Measurements from ENCODE around the gene MPC1L. TPM values are rescaled to one million over a fixed set of nuclear protein-coding genes. Genes with fewer than 3 reads are reported as not detected.

Gene MPC1L
- total RNA-seq, 5 donors from 2014 or later (not counting 1 experiment from before 2014, with no cell fraction given) = not detected

GRCh38 chrX:40651620-40652223 is 28.5 kb downstream of the MPC1L start:
- Histone ChIP-seq H3K36me3 (ENCODE audit: control insufficient read depth in 2 of 2, extremely low read depth in 1 of 2, insufficient read depth in 1 of 2, low read length in 1 of 2) (peaks cover 6 to 26% of the 10 kb centered on the region in 2 donors), H3K27ac (ENCODE audit: low read length) (no peak overlapping the region), H3K9me3 (no peaks in the 10 kb centered on the region), H3K4me3 (ENCODE audit: control insufficient read depth in 1 of 2, extremely low read depth in 1 of 2, low read length in 1 of 2) (no peak overlapping the region), H3K4me1 (ENCODE audit: control insufficient read depth in 1 of 2, extremely low read depth in 1 of 2, insufficient read depth in 2 of 2, low read length in 2 of 2) (peaks cover 0 to 5% of the 10 kb centered on the region in 2 experiments), H3K27me3 (replicated peaks in 1 of 2; ENCODE audit: control insufficient read depth in 2 of 2, extremely low read depth in 1 of 2, insufficient read depth in 2 of 2, low read length in 1 of 2) (no peaks in the 10 kb centered on the region)
- Mint-ChIP-seq H3K9me3 (no peaks in the 10 kb centered on the region), H3K27me3 (no peaks in the 10 kb centered on the region), H3K36me3 (peaks cover 10% of the 10 kb centered on the region), H3K27ac (peak overlapping the region in 1 of 2 donors; percentile 3), H3K4me3 (no peak overlapping the region), H3K4me1 (peaks cover 9 to 17% (median 12%) of the 10 kb centered on the region in 3 donors)
- ChIA-PET CTCF (interaction anchor here (0.6 to 3.1 kb wide), 31 partner anchors 10 to 1108 kb away, joined by 3 to 38 read pairs (median 4); partner anchors contain the start of gene MED14 (in 1 of the 2)), POLR2A (interaction anchor here (0.6 to 1.0 kb wide), 4 partner anchors 11 to 529 kb away, joined by 3 to 7 read pairs (median 6); no protein-coding TSS in a partner anchor)
- WGBS (ENCODE audit: insufficient coverage) = no CpG with 5 or more reads among the region's 3 CpGs
- DNase-seq (peak; percentile 38 to 84 (median 64)), ATAC-seq (replicated peaks in 1 of 4) (no peak)

- ChIA-PET CTCF (interaction anchor here (1.4 to 3.1 kb wide), 5 partner anchors 43 to 463 kb away, joined by 5 to 17 read pairs (median 14); partner anchors contain the start of gene MED14 (in 1 of the 2)), POLR2A (no interaction called here)
- Mint-ChIP-seq H3K27me3 (no peaks in the 10 kb centered on the region), H3K27ac (peak overlapping the region in 1 of 2 donors; percentile 71), H3K4me3 (no peak overlapping the region), H3K36me3 (peaks cover 13% of the 10 kb centered on the region), H3K4me1 (peaks cover 8 to 11% (median 8%) of the 10 kb centered on the region in 3 donors), H3K9me3 (no peaks in the 10 kb centered on the region)
- no peak overlapping the region for H3K4me3 ChIP-seq (ENCODE audit: control insufficient read depth in 1 of 2, extremely low read depth in 1 of 2, low read length in 1 of 2)
- peaks cover 6 to 31% of the 10 kb centered on the region in 2 donors for H3K36me3 ChIP-seq (ENCODE audit: control insufficient read depth in 2 of 2, extremely low read depth in 1 of 2, insufficient read depth in 1 of 2, low read length in 1 of 2)
- H3K27me3 ChIP-seq (replicated peaks in 1 of 2; ENCODE audit: control insufficient read depth in 2 of 2, extremely low read depth in 1 of 2, insufficient read depth in 2 of 2, low read length in 1 of 2) = no peaks in the 10 kb centered on the region
- H3K4me1 ChIP-seq (ENCODE audit: control insufficient read depth in 1 of 2, extremely low read depth in 1 of 2, insufficient read depth in 2 of 2, low read length in 2 of 2) = peaks cover 0 to 4% of the 10 kb centered on the region in 2 experiments
- WGBS (ENCODE audit: insufficient coverage) = no CpG with 5 or more reads among the region's 1 CpG
- no peak for ATAC-seq (replicated peaks in 1 of 4)
- no peak for DNase-seq
- no peaks in the 10 kb centered on the region for H3K9me3 ChIP-seq
- no peak overlapping the region for H3K27ac ChIP-seq (ENCODE audit: low read length)
Measured at GRCh38 chrX:40652664-40653063, 29.4 kb downstream of the MPC1L start.

- no peaks in the 10 kb centered on the region for H3K4me1 ChIP-seq (ENCODE audit: control insufficient read depth in 1 of 2, extremely low read depth in 1 of 2, insufficient read depth in 2 of 2, low read length in 2 of 2)
- H3K36me3 ChIP-seq (ENCODE audit: control insufficient read depth in 2 of 2, extremely low read depth in 1 of 2, insufficient read depth in 1 of 2, low read length in 1 of 2) = peaks cover 6 to 31% of the 10 kb centered on the region in 2 donors
- Mint-ChIP-seq H3K27ac (no peak overlapping the region), H3K4me1 (peaks cover 2 to 6% (median 4%) of the 10 kb centered on the region in 3 donors), H3K27me3 (no peaks in the 10 kb centered on the region), H3K9me3 (no peaks in the 10 kb centered on the region), H3K36me3 (peaks cover 13% of the 10 kb centered on the region), H3K4me3 (no peak overlapping the region)
- H3K27ac ChIP-seq (ENCODE audit: low read length) = no peak overlapping the region
- no peak overlapping the region for H3K4me3 ChIP-seq (ENCODE audit: control insufficient read depth in 1 of 2, extremely low read depth in 1 of 2, low read length in 1 of 2)
- no peaks in the 10 kb centered on the region for H3K9me3 ChIP-seq
- ChIA-PET CTCF (interaction anchor here (0.5 to 3.1 kb wide), 9 partner anchors 82 to 462 kb away, joined by 3 to 17 read pairs (median 4); partner anchors contain the start of gene MED14 (in 1 of the 2)), POLR2A (interaction anchor here in 1 of 2 donors (0.6 kb wide), 1 partner anchor 879 kb away, joined by 3 read pairs; no protein-coding TSS in a partner anchor)
- DNase-seq (no peak), ATAC-seq (replicated peaks in 1 of 4) (no peak)
- no CpG with 5 or more reads among the region's 2 CpGs for WGBS (ENCODE audit: insufficient coverage)
- no peaks in the 10 kb centered on the region for H3K27me3 ChIP-seq (replicated peaks in 1 of 2; ENCODE audit: control insufficient read depth in 2 of 2, extremely low read depth in 1 of 2, insufficient read depth in 2 of 2, low read length in 1 of 2)
Measured at GRCh38 chrX:40653535-40653934, 30.3 kb downstream of the MPC1L start.

- CTCF ChIA-PET = no interaction called here
- no CpG with 5 or more reads among the region's 5 CpGs for WGBS (ENCODE audit: insufficient coverage)
Measured at GRCh38 chrX:40660381-40660780, 37.2 kb downstream of the MPC1L start.

GRCh38 chrX:40661489-40661888 is 38.3 kb downstream of the MPC1L start:
- H3K4me1 ChIP-seq (ENCODE audit: control insufficient read depth in 1 of 2, extremely low read depth in 1 of 2, insufficient read depth in 2 of 2, low read length in 2 of 2) = peaks cover 0 to 21% of the 10 kb centered on the region in 2 experiments
- H3K27me3 Mint-ChIP-seq = no peaks in the 10 kb centered on the region
- no peak for DNase-seq
- ATAC-seq (replicated peaks in 1 of 4) = no peak
- no peak overlapping the region for H3K27ac Mint-ChIP-seq
- peaks cover 0 to 14% (median 0%) of the 10 kb centered on the region in 3 donors for H3K4me1 Mint-ChIP-seq
- H3K9me3 Mint-ChIP-seq = no peaks in the 10 kb centered on the region
- no peaks in the 10 kb centered on the region for H3K9me3 ChIP-seq
- whole genome bisulfite sequencing (ENCODE audit: insufficient coverage) = no CpG with 5 or more reads among the region's 2 CpGs
- H3K4me3 Mint-ChIP-seq = no peak overlapping the region
- CTCF ChIA-PET = no interaction called here
- POLR2A ChIA-PET = no interaction called here
- no peak overlapping the region for H3K4me3 ChIP-seq (ENCODE audit: control insufficient read depth in 1 of 2, extremely low read depth in 1 of 2, low read length in 1 of 2)
- H3K36me3 ChIP-seq (ENCODE audit: control insufficient read depth in 2 of 2, extremely low read depth in 1 of 2, insufficient read depth in 1 of 2, low read length in 1 of 2) = peaks cover 7 to 35% of the 10 kb centered on the region in 2 donors
- no peak overlapping the region for H3K27ac ChIP-seq (ENCODE audit: low read length)
- H3K36me3 Mint-ChIP-seq = peaks cover 30% of the 10 kb centered on the region
- H3K27me3 ChIP-seq (replicated peaks in 1 of 2; ENCODE audit: control insufficient read depth in 2 of 2, extremely low read depth in 1 of 2, insufficient read depth in 2 of 2, low read length in 1 of 2) = no peaks in the 10 kb centered on the region

More at GRCh38 chrX:40660381-40660780, 37.2 kb downstream of the MPC1L start:
- DNase-seq = no peak
- H3K36me3 Mint-ChIP-seq = peaks cover 22% of the 10 kb centered on the region
- no peaks in the 10 kb centered on the region for H3K27me3 Mint-ChIP-seq
- POLR2A ChIA-PET = no interaction called here
- H3K36me3 ChIP-seq (ENCODE audit: control insufficient read depth in 2 of 2, extremely low read depth in 1 of 2, insufficient read depth in 1 of 2, low read length in 1 of 2) = peaks cover 4 to 29% of the 10 kb centered on the region in 2 donors
- peaks cover 0 to 14% (median 0%) of the 10 kb centered on the region in 3 donors for H3K4me1 Mint-ChIP-seq
- no peaks in the 10 kb centered on the region for H3K9me3 ChIP-seq
- H3K27me3 ChIP-seq (replicated peaks in 1 of 2; ENCODE audit: control insufficient read depth in 2 of 2, extremely low read depth in 1 of 2, insufficient read depth in 2 of 2, low read length in 1 of 2) = no peaks in the 10 kb centered on the region
- peaks cover 0 to 21% of the 10 kb centered on the region in 2 experiments for H3K4me1 ChIP-seq (ENCODE audit: control insufficient read depth in 1 of 2, extremely low read depth in 1 of 2, insufficient read depth in 2 of 2, low read length in 2 of 2)
- no peaks in the 10 kb centered on the region for H3K9me3 Mint-ChIP-seq
- ATAC-seq (replicated peaks in 1 of 4) = no peak
- no peak overlapping the region for H3K27ac Mint-ChIP-seq
- H3K4me3 Mint-ChIP-seq = no peak overlapping the region
- no peak overlapping the region for H3K27ac ChIP-seq (ENCODE audit: low read length)
- no peak overlapping the region for H3K4me3 ChIP-seq (ENCODE audit: control insufficient read depth in 1 of 2, extremely low read depth in 1 of 2, low read length in 1 of 2)

- H3K4me1 ChIP-seq (ENCODE audit: control insufficient read depth in 1 of 2, extremely low read depth in 1 of 2, insufficient read depth in 2 of 2, low read length in 2 of 2) = peaks cover 0 to 21% of the 10 kb centered on the region in 2 experiments
- ATAC-seq (replicated peaks in 1 of 4) = peak in 1 of 4 experiments; percentile 32
- no peaks in the 10 kb centered on the region for H3K9me3 Mint-ChIP-seq
- no peaks in the 10 kb centered on the region for H3K9me3 ChIP-seq
- H3K4me1 Mint-ChIP-seq = peaks cover 0 to 14% (median 0%) of the 10 kb centered on the region in 3 donors
- ChIA-PET POLR2A (no interaction called here), CTCF (no interaction called here)
- H3K27ac ChIP-seq (ENCODE audit: low read length) = peak overlapping the region; percentile 41
- WGBS (ENCODE audit: insufficient coverage) = no CpG with 5 or more reads among the region's 3 CpGs
- H3K27me3 Mint-ChIP-seq = no peaks in the 10 kb centered on the region
- H3K27me3 ChIP-seq (replicated peaks in 1 of 2; ENCODE audit: control insufficient read depth in 2 of 2, extremely low read depth in 1 of 2, insufficient read depth in 2 of 2, low read length in 1 of 2) = no peaks in the 10 kb centered on the region
- peak in 4 of 35 experiments; percentile 1 to 40 (median 16) for DNase-seq
- H3K36me3 ChIP-seq (ENCODE audit: control insufficient read depth in 2 of 2, extremely low read depth in 1 of 2, insufficient read depth in 1 of 2, low read length in 1 of 2) = peaks cover 8 to 39% of the 10 kb centered on the region in 2 donors
- H3K27ac Mint-ChIP-seq = peak overlapping the region; percentile 55 to 65
- H3K36me3 Mint-ChIP-seq = peaks cover 37% of the 10 kb centered on the region
- H3K4me3 ChIP-seq (ENCODE audit: control insufficient read depth in 1 of 2, extremely low read depth in 1 of 2, low read length in 1 of 2) = no peak overlapping the region
- H3K4me3 Mint-ChIP-seq = no peak overlapping the region
Measured at GRCh38 chrX:40663078-40663740, 40.0 kb downstream of the MPC1L start.

Data from T-cell (primary cell).